Activated CD8-positive, alpha-beta memory T cell treated with anti-CD3 and anti-CD28 coated beads, Interleukin-2, amount 50 U/mL, for 1 hour (primary cell): ENCODE measurements around the gene SLC24A3.

Experiments used
- DNase-seq: peaks from one replicate; pipeline ENCODE4 v3.0.0-alpha.2; 2020; ENCODE audit errors: extremely low read depth

Gene SLC24A3

GRCh38 chr20:19341348-19342053 lies 129.1 kb downstream of the SLC24A3 start:
- no peak for DNase-seq

- DNase-seq: no peak
Measured at GRCh38 chr20:19344341-19344740, 131.9 kb downstream of the SLC24A3 start.

DNA sequence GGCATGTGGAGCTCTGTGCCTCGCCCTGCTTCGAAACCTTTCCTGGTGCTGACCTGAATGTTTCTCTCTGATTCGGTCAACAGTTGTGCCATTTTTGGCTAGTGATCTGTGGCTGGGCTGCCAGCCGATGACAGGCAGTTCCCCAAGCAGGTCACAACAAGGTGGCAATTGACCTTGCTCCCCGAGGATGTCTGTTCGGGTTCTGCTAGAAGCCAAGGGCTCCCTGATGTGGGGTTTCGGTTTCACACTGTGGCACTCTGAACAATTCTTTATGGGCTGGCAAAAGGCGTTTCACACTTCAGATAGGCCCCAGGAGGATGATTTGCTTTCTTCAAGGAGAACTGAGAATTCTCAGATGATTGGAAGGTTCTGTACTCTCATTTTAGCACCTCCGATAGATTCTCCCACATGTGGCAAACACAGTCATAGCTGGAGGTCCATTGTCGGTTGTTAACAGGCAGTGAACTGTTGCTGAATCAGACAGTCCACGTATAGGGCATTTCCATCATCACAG lies 135.6 kb downstream of the SLC24A3 start:
- DNase-seq: no peak

- no peak for DNase-seq
Measured at GRCh38 chr20:19348582-19348981, 136.1 kb downstream of the SLC24A3 start.

DNA sequence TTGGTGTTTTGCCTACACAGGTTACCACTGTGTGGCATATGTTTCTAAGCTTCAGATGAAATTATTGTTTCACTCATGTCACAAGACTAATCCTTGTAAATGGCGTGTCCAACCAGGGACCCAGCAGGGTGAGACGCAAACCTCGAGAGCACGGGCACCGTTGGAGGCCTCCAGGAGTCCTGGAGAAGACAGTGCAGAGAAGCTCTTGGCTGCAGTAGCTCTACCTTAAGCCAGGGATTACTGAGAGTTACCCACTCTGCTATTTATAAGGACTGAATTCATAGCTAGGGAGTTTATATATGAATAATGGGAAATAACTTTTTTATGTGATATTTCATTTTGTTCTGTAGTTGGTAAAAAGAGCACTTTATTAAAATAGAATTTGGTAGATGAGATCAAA lies 137.4 kb downstream of the SLC24A3 start:
- DNase-seq: no peak

- DNase-seq: no peak
Measured at GRCh38 chr20:19351542-19351941, 139.1 kb downstream of the SLC24A3 start.

- no peak for DNase-seq
Measured at GRCh38 chr20:19354950-19355349, 142.5 kb downstream of the SLC24A3 start.

GRCh38 chr20:19361790-19362189 lies 149.3 kb downstream of the SLC24A3 start:
- no peak for DNase-seq

GRCh38 chr20:19363476-19363875 lies 151.0 kb downstream of the SLC24A3 start:
- no peak for DNase-seq

- DNase-seq: no peak
Measured at GRCh38 chr20:19367591-19367990, 155.1 kb downstream of the SLC24A3 start.

GRCh38 chr20:19368351-19368750 lies 155.9 kb downstream of the SLC24A3 start:
- no peak for DNase-seq

DNA sequence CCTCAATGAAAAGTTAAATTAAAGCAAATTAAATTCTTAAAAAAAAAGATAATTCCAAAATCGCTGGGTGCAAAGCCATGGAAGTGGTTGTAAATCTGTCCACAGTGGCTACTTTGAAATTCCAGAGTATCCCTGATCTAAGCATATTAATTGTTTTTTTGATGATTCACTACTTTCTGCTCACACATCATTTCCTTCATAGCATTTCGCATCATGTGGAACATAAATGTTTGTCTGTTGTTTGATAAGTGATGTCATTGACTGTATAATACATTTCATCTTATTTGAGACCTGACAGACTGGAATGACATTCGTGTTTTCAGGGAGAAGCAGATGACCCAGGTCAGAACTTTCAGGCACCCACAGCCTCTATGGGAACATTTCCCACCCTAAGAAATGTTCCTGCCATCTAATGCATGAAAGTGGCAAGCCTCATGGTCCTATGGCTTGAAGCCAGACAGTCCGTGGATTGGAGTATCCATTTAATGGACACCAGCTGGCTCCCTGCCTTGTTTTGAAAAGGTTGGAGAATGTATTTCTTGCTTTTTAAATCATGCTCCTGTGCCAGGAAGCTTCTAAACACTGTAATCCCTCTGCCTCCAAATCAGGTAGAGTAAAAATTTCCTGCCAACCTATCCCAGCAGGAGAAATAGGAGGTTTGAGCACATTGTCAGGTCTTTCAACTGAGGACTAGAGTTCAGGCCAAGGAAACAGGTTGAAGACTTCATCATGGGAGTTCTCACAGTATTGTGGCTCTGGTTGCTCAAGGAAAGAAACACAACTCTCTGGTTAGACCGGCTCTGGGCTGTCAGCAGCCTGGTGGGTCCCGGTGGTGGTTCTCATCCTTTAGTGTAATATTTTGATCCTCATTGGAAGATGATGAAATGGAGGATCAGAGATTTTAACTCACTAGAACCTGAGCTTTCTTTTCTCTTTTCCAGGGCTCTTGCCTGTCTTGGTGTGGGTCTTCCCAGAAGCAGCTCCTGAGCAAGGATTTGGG lies 157.9 kb downstream of the SLC24A3 start:
- no peak for DNase-seq

GRCh38 chr20:19371112-19371511 lies 158.7 kb downstream of the SLC24A3 start:
- no peak for DNase-seq

GRCh38 chr20:19374216-19374615 lies 161.8 kb downstream of the SLC24A3 start:
- DNase-seq: no peak

DNA sequence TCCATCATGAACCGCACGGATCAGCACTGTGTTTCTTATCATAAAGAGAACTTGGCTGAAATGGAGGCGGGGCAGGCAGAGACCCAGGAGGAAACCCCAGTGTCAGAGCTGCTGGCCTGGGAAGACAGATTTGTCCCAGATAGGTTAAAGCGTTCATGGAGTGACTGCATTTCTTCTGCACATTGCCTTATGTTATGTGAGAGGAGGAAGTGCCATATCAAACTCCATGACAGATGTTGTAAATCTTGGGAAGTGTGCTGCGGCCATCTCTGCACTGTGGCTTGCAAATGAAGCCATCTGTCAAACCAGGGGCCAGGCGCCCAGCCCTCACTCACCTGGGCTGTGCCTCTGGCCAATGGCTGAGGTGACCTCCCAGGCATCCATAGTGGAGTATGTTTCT lies 163.0 kb downstream of the SLC24A3 start:
- no peak for DNase-seq

DNA sequence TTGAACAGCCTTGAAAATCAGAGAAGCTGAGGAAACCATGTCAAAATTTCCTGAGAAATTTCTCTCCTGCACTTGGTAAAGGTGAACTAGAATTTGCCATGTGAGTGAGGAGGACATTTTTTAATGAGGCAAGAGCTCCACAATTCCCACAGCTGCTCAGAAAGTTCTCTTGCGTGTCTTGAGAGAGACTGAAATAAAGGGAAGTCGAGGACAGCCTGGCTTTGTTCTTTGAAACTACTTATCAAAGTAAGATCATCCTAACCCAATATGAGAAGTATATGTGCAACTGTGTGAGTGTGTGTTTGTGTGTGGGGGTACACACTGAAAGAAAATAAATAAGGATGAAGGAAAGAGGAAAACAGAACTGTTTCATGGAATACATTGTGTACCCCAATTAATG lies 163.4 kb downstream of the SLC24A3 start:
- DNase-seq: no peak

- DNase-seq: no peak
Measured at GRCh38 chr20:19376451-19377229, 164.2 kb downstream of the SLC24A3 start.

GRCh38 chr20:19378058-19378457 lies 165.6 kb downstream of the SLC24A3 start:
- no peak for DNase-seq

DNA sequence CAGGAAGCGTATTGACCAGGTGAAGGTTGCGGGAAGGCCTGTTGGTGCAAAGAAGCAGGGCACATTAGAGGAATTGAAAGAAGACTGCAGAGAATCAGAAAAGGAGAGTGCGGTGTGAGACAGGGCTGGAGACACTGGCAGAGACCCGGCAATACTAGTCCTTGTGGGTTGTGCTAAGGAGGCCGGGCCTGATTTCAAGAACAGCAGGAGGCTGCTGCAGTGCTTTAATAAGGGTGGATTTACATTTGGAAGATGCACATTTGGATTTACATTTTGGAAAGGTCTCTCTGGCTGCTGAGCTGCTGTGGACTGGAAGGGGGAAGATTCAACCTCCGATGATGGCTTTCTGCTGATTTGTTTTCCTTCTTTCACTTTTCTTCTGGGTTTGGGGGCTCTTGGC lies 167.8 kb downstream of the SLC24A3 start:
- DNase-seq: no peak

- no peak for DNase-seq
Measured at GRCh38 chr20:19381947-19382346, 169.5 kb downstream of the SLC24A3 start.

DNA sequence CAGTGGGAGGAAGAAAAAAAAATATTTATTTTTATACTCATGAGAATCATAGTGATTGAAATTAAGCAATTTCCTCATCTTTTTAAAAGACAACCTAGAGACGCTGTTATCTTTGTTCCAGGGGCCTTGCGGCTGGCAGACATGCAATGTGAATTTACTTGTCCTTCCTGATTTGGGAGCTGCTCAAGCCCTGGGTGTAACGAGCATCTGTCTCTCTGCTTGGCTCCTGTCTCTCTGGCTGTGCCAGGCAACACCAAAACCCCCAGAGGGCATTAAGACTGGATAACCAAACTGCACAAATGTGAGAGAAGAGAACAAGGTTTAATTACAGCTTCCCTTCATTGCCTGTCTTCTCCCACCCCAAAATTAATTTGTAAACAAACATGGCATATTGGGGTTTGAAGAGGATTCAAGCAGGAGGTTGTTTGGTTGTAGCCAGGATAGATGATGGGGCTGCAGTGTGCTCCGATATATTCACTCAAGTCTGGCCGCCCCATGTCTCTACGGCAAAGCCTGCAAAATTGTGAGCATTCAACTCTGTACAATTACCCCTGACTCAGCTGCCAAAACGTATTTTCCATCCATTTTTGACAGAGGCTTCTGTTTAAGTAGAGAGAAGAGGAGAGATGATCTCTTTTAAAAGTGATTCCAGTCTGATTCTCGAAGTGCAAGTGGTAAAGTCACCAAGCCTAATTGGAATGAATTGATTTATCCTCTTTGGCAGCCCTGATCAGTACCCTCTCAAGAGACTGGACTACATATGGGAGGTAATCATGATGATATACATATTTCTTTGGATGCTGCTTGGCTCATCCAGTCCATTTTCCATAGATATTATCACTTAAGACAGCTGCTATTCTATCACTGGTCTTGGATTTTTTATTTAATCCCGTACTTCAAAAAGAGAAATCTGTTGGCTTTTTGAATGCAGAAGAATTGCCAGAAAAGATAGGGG lies 170.2 kb downstream of the SLC24A3 start:
- no peak for DNase-seq
